HG03103 (cell line): Measurements from ENCODE around the gene DNAJB2.
"Not testable (repeated sequence)": the region's sequence is repeated elsewhere in the genome, so short reads cannot be mapped to it uniquely, and the experiment has no call there.

Experiments
- ATAC-seq: cut with Tn5 transposase; IDR thresholded peaks from one replicate; pipeline ENCODE4 v1.9.1; 2021; ENCODE audit warnings: low read depth; ENCODE audit not compliant: unreplicated experiment

The DNAJB2 gene

GRCh38 chr2:219254590-219255201, 24.5 kb upstream of the DNAJB2 start:
- no peak for ATAC-seq

GRCh38 chr2:219258942-219259341, 20.2 kb upstream of the DNAJB2 start:
- not testable (repeated sequence) for ATAC-seq

- ATAC-seq = no peak
Observed at GRCh38 chr2:219261024-219261855, 17.9 kb upstream of the DNAJB2 start.

GRCh38 chr2:219266232-219266631, 12.9 kb upstream of the DNAJB2 start:
- no peak for ATAC-seq

- ATAC-seq = no peak
Observed at GRCh38 chr2:219266886-219267285, 12.3 kb upstream of the DNAJB2 start.

- no peak for ATAC-seq
Observed at GRCh38 chr2:219268294-219268693, 10.9 kb upstream of the DNAJB2 start.

GRCh38 chr2:219269362-219270054, 9.7 kb upstream of the DNAJB2 start:
- ATAC-seq = no peak

- no peak for ATAC-seq
Observed at GRCh38 chr2:219270055-219270372, 9.2 kb upstream of the DNAJB2 start.

GRCh38 chr2:219271021-219271420, 8.1 kb upstream of the DNAJB2 start:
- ATAC-seq = no peak

GRCh38 chr2:219272356-219272755, 6.8 kb upstream of the DNAJB2 start:
- no peak for ATAC-seq

- ATAC-seq = no peak
Observed at GRCh38 chr2:219272995-219273394, 6.2 kb upstream of the DNAJB2 start.

- no peak for ATAC-seq
Observed at GRCh38 chr2:219273937-219274336, 5.2 kb upstream of the DNAJB2 start.

GRCh38 chr2:219274361-219274921, 4.7 kb upstream of the DNAJB2 start:
- no peak for ATAC-seq

GRCh38 chr2:219277703-219278654, 1.2 kb upstream of the DNAJB2 start:
- ATAC-seq = no peak

- no peak for ATAC-seq
Observed at GRCh38 chr2:219278655-219279150, 463 bp upstream of the DNAJB2 start.

GRCh38 chr2:219279916-219280516, 850 bp downstream of the DNAJB2 start:
- ATAC-seq = no peak

GRCh38 chr2:219280651-219281050, 1.5 kb downstream of the DNAJB2 start:
- no peak for ATAC-seq

- no peak for ATAC-seq
Observed at GRCh38 chr2:219281588-219281987, 2.4 kb downstream of the DNAJB2 start.

GRCh38 chr2:219282375-219282774, 3.2 kb downstream of the DNAJB2 start:
- no peak for ATAC-seq
